Nephron progenitor cell (in vitro differentiated cells): ENCODE results near the gene JARID2.

ENCODE experiments used
- DNase-seq: peaks from one replicate; pipeline ENCODE4 v3.0.0; 2021
- H3K27ac Mint-ChIP-seq: 2 replicates; pipeline ENCODE4 v1.8.0; 2021; ENCODE audit warnings: mild to moderate bottlenecking, moderate library complexity, mixed read lengths
- H3K27me3 Mint-ChIP-seq: 2 replicates; pipeline ENCODE4 v1.8.0; 2021; ENCODE audit warnings: mild to moderate bottlenecking, low read depth, mixed read lengths; ENCODE audit not compliant: poor library complexity
- H3K36me3 Mint-ChIP-seq: 2 replicates; pipeline ENCODE4 v1.8.0; 2021; ENCODE audit warnings: low read depth, mixed read lengths
- H3K4me1 Mint-ChIP-seq: 2 replicates; pipeline ENCODE4 v1.8.0; 2021; ENCODE audit warnings: mixed read lengths
- H3K4me3 Mint-ChIP-seq: 2 replicates; pipeline ENCODE4 v1.8.0; 2021; ENCODE audit warnings: mild to moderate bottlenecking, moderate library complexity, mixed read lengths
- H3K9me3 Mint-ChIP-seq: 2 replicates; pipeline ENCODE4 v1.8.0; 2021; ENCODE audit warnings: mild to moderate bottlenecking, moderate library complexity, mixed read lengths
- CTCF ChIP-seq: fragments of 200-600 bp; sonication (generic); IDR thresholded peaks from 2 replicates; pipeline ENCODE4 v1.5.0; 2021; ENCODE audit warnings: antibody characterized with exemption

Gene JARID2

GRCh38 chr6:15254070-15254975 lies 8.5 kb downstream of the JARID2 start:
- DNase-seq, result no peak
- no peak for TF ChIP-seq CTCF
- peak overlapping the region; percentile 74 for H3K27ac Mint-ChIP-seq

DNA sequence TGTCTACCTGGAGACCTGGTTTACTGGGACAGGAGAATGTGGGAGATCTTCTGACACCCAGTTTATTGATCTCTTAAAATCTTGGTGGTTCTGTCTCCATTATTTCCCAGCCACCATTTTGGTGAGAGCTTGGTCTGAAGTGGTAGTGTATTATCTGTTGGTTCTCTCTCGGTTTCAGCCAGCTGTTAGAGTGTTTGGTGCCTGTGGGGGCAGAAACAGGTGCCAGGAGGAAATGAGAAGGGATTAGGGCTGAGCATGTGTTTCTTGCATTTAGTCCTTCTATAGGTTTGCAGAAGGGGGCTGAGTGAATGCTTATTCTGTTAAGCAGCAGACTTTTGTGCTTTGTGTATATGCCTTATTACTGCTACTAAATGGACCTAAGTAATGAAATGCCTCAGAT lies 9.6 kb downstream of the JARID2 start:
- no peaks in the 10 kb centered on the region for H3K27me3 Mint-ChIP-seq
- no peak overlapping the region for H3K4me3 Mint-ChIP-seq
- no peak for TF ChIP-seq CTCF
- peaks cover 97% of the 10 kb centered on the region for H3K4me1 Mint-ChIP-seq
- no peak for DNase-seq
- peaks cover 25% of the 10 kb centered on the region for H3K36me3 Mint-ChIP-seq
- peak overlapping the region; percentile 71 for H3K27ac Mint-ChIP-seq
- no peaks in the 10 kb centered on the region for H3K9me3 Mint-ChIP-seq

More at GRCh38 chr6:15254070-15254975, 8.5 kb downstream of the JARID2 start:
- Mint-ChIP-seq H3K27me3 (no peaks in the 10 kb centered on the region), H3K4me3 (no peak overlapping the region), H3K4me1 (peaks cover 97% of the 10 kb centered on the region), H3K36me3 (peaks cover 25% of the 10 kb centered on the region), H3K9me3 (no peaks in the 10 kb centered on the region)

DNA sequence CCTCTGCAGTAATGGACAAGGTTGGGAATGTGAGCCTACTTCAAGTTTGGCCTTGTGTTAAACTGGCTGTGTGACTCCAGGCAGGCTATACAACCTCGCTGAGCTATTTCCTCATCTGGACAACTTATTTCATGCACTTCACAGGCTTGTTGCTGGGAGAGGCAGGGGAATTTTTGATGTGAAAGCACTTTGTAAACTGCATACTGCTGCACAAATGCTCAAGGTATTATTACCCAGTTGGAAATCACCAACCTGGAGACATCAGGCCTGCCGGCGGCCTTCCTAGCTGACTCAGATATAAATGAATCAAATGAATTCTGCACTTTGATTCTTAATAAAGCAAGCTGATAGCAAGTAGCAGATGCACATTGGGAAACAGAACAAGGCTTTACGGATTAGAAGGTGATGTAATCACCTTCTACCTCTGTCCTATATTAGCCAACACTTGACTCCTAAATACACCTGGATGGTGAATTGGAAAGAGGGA lies 10.1 kb downstream of the JARID2 start:
- Mint-ChIP-seq H3K27ac (no peak overlapping the region), H3K27me3 (no peaks in the 10 kb centered on the region), H3K4me3 (no peak overlapping the region), H3K9me3 (no peaks in the 10 kb centered on the region), H3K36me3 (peaks cover 25% of the 10 kb centered on the region), H3K4me1 (peaks cover 97% of the 10 kb centered on the region)
- no peak for DNase-seq
- no peak for TF ChIP-seq CTCF

DNA sequence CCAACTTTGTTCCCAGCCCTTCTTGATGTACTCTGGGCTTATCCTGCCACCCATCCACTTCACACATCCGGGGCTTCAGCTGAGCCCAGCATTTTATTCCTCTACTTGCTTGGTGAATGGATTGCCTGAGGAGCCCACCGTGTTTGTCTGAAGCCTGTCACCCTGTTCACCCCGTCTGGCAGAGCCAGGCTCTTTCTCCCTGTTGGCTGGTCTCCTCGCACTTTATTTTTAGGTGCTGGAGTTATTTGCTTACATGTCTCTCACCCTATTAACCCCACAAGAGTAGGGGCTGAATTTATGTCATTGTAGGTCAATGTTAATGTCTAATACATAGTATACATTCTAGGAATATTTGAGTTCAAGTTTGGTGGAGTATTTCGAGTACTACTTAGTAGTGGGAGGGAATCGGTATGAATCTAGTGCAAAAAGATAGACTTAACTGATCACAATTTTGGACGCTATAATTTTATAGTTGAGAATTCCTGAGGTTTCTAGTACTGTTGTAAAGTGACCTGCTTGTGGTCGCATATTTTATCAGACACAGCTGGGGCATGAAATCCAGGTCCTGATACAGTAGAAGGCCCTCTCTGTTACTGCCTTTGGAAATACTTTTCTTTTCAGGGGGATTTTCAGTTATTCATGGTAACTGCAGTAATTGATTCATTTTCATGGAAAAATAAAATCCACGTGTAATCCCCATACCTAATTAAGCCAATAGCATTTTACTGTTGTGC lies 10.8 kb downstream of the JARID2 start:
- DNase-seq, result no peak
- H3K4me3 Mint-ChIP-seq, result peak overlapping the region; percentile 24
- peaks cover 96% of the 10 kb centered on the region for H3K4me1 Mint-ChIP-seq
- no peaks in the 10 kb centered on the region for H3K9me3 Mint-ChIP-seq
- peaks cover 21% of the 10 kb centered on the region for H3K36me3 Mint-ChIP-seq
- no peak overlapping the region for H3K27ac Mint-ChIP-seq
- no peak for TF ChIP-seq CTCF
- no peaks in the 10 kb centered on the region for H3K27me3 Mint-ChIP-seq

GRCh38 chr6:15257357-15258132 lies 11.7 kb downstream of the JARID2 start:
- H3K27me3 Mint-ChIP-seq, result no peaks in the 10 kb centered on the region
- H3K4me1 Mint-ChIP-seq, result peaks cover 93% of the 10 kb centered on the region
- H3K27ac Mint-ChIP-seq, result no peak overlapping the region

More at GRCh38 chr6:15257357-15258132, 11.7 kb downstream of the JARID2 start:
- H3K4me3 Mint-ChIP-seq, result peak overlapping the region; percentile 48
- TF ChIP-seq CTCF, result no peak
- DNase-seq, result no peak
- peaks cover 28% of the 10 kb centered on the region for H3K36me3 Mint-ChIP-seq
- H3K9me3 Mint-ChIP-seq, result peaks cover 4% of the 10 kb centered on the region
